GM12878 (cell line): ENCODE results near the gene CTSO. TPM values are rescaled to one million over a fixed set of nuclear protein-coding genes. Genes with fewer than 3 reads are reported as not detected.

Experiments
- ATAC-seq: fragments of 200-7000 bp; cut with Tn5 transposase; 3 replicates; pipeline ENCODE4 v1.9.1; 2020; ENCODE audit warnings: mild to moderate bottlenecking, moderate library complexity
- BruUV-seq: library from RNA; stranded (reverse); fragments of 400-500 nt; replicated peaks from 2 replicates; lab custom pipeline; 2021; lab: Mats Ljungman, UMichigan
- CTCF ChIA-PET: fragments of 300-600 bp; sonication (Branson Sonifier 250); formaldehyde crosslinking; extraction: SDS; loops from one replicate; lab custom pipeline; 2021; ENCODE audit warnings: inconsistent platforms; lab: Yijun Ruan, JAX
- POLR2A ChIA-PET: fragments of 350-600 bp; formaldehyde crosslinking; extraction: SDS; loops from one replicate; lab custom pipeline; 2021; ENCODE audit warnings: inconsistent platforms; lab: Charles Lee
- RAD21 ChIA-PET: fragments of 300-600 bp; sonication (Branson Sonifier 250); formaldehyde crosslinking; loops from one replicate; lab custom pipeline; 2023; ENCODE audit warnings: antibody characterized with exemption; ENCODE audit not compliant: unreplicated experiment; lab: Charles Lee
- SMC1A ChIA-PET: fragments of 300-600 bp; sonication (Branson Sonifier 250); formaldehyde crosslinking; loops from one replicate; lab custom pipeline; 2023; ENCODE audit not compliant: unreplicated experiment, uncharacterized antibody; lab: Charles Lee
- DNase-seq: peaks from one replicate; pipeline ENCODE4 v3.0.0-alpha.2; 2011; ENCODE audit warnings: low read depth, low spot score
- FAIRE-seq: peaks from 3 replicates; lab custom pipeline; 2011; peaks lifted over from hg19 to GRCh38; lab: Jason Lieb, UNC
- H2AFZ ChIP-seq: 2 replicates; pipeline ENCODE4 v1.6.0; 2011; ENCODE audit warnings: low read depth, low read length, control low read depth; ENCODE audit not compliant: control insufficient read depth
- H3K27ac ChIP-seq: 2 replicates; pipeline ENCODE4 v1.5.1; 2011; ENCODE audit warnings: control low read depth; ENCODE audit not compliant: control insufficient read depth, insufficient read depth
- H3K27me3 ChIP-seq, 2 experiments: replicated peaks in 1 of 2; 2 replicates each; pipeline versions ENCODE4 v1.6.0 to v1.6.1; 2011; ENCODE audit warnings: low read length in 1 of 2; ENCODE audit not compliant: control insufficient read depth in 2 of 2, insufficient read depth in 2 of 2
- H3K36me3 ChIP-seq, 2 experiments: 2 replicates each; pipeline ENCODE4 v1.5.1; 2011; ENCODE audit warnings: low read length in 1 of 2; ENCODE audit not compliant: control insufficient read depth in 2 of 2, insufficient read depth in 2 of 2
- H3K4me1 ChIP-seq: 2 replicates; pipeline ENCODE4 v1.6.1; 2011; ENCODE audit warnings: mild to moderate bottlenecking, low read length, moderate library complexity, mixed read lengths; ENCODE audit not compliant: control insufficient read depth, insufficient read depth
- H3K4me2 ChIP-seq: 2 replicates; pipeline ENCODE4 v1.6.0; 2011; ENCODE audit warnings: control low read depth; ENCODE audit not compliant: control insufficient read depth, insufficient read depth
- H3K4me3 ChIP-seq: fragments of 200-600 bp; sonication (generic); 2 replicates; pipeline ENCODE4 v1.5.1; 2016
- H3K79me2 ChIP-seq: 2 replicates; pipeline ENCODE4 v1.6.0; 2011; ENCODE audit warnings: low read length; ENCODE audit not compliant: control insufficient read depth, insufficient read depth
- H3K9ac ChIP-seq: 2 replicates; pipeline ENCODE4 v1.8.0; 2011; ENCODE audit warnings: low read length, control low read depth, mixed read lengths; ENCODE audit not compliant: control insufficient read depth, insufficient read depth
- H3K9me3 ChIP-seq: replicated peaks from 3 replicates; pipeline ENCODE4 v1.5.1; 2011; ENCODE audit warnings: mild to moderate bottlenecking, low read length; ENCODE audit not compliant: control insufficient read depth, insufficient read depth
- H4K20me1 ChIP-seq: 2 replicates; pipeline ENCODE4 v1.6.0; 2011; ENCODE audit not compliant: control insufficient read depth, insufficient read depth
- BACH1 ChIP-seq: fragments of 450-650 bp; IDR thresholded peaks from 2 replicates; pipeline ENCODE4 v1.6.1; 2017; ENCODE audit warnings: mild to moderate bottlenecking, borderline replicate concordance
- DPF2 ChIP-seq: fragments of 450-650 bp; IDR thresholded peaks from 2 replicates; pipeline ENCODE4 v1.6.1; 2017; ENCODE audit warnings: mild to moderate bottlenecking
- EP300 ChIP-seq, 2 experiments: fragments of 150-350 bp in 1 of 2; IDR thresholded peaks; 2 replicates each; pipeline ENCODE4 v1.6.1; 2011 to 2012; ENCODE audit warnings: low read depth in 2 of 2, low read length in 2 of 2, borderline replicate concordance in 1 of 2, improper control_type of control experiment in 1 of 2, inconsistent platforms in 1 of 2; ENCODE audit not compliant: control insufficient read depth in 1 of 2
- EZH2 ChIP-seq: IDR thresholded peaks from 2 replicates; pipeline ENCODE4 v1.6.1; 2012; ENCODE audit warnings: low read depth, mild to moderate bottlenecking, control low read depth, inconsistent platforms, low read length, borderline replicate concordance; ENCODE audit not compliant: control insufficient read depth
- HDGF ChIP-seq: fragments of 450-650 bp; IDR thresholded peaks from 2 replicates; pipeline ENCODE4 v1.6.1; 2016; ENCODE audit warnings: antibody characterized with exemption
- IKZF1 ChIP-seq: fragments of 450-650 bp; conservative IDR thresholded peaks from 2 replicates; pipeline ENCODE4 v1.6.1; 2017; ENCODE audit warnings: antibody characterized with exemption, mild to moderate bottlenecking
- MTA3 ChIP-seq: IDR thresholded peaks from 2 replicates; pipeline ENCODE4 v1.6.1; 2012; ENCODE audit warnings: low read length, inconsistent platforms, borderline replicate concordance
- PBX3 ChIP-seq: IDR thresholded peaks from 2 replicates; pipeline ENCODE4 v1.6.1; 2011; ENCODE audit warnings: mild to moderate bottlenecking, low read depth, low read length, moderate library complexity; ENCODE audit not compliant: insufficient replicate concordance
- REST ChIP-seq: IDR thresholded peaks from 2 replicates; pipeline ENCODE4 v1.6.1; 2012; ENCODE audit warnings: mild to moderate bottlenecking, low read depth, low read length
- SMAD1 ChIP-seq: fragments of 450-650 bp; IDR thresholded peaks from 2 replicates; pipeline ENCODE4 v1.6.1; 2018; ENCODE audit warnings: mild to moderate bottlenecking, low read depth; ENCODE audit not compliant: partially characterized antibody
- ZBED1 ChIP-seq: IDR thresholded peaks from 2 replicates; pipeline ENCODE4 v1.6.1; 2016; ENCODE audit warnings: borderline replicate concordance
- ZSCAN29 ChIP-seq: fragments of 450-650 bp; IDR thresholded peaks from 2 replicates; pipeline ENCODE4 v1.6.1; 2017; ENCODE audit warnings: mild to moderate bottlenecking, moderate library complexity
- WGBS: methylation state at CpG from one replicate; pipeline ENCODE4 v1.1.6; 2016; ENCODE audit warnings: low lambda C conversion rate; ENCODE audit not compliant: insufficient replicate concordance, insufficient coverage; ENCODE audit errors: missing lambda C conversion rate; 5-methylcytosine and 5-hydroxymethylcytosine counted together
- in situ Hi-C: fragments of 300-500 bp; cut with MboI; formaldehyde crosslinking; loops from 9 replicates; pipeline ENCODE4 v1.14.3; 2018; ENCODE audit warnings: mixed read lengths
- intact Hi-C: fragments of 100-400 bp; cut with micrococcal nuclease; formaldehyde crosslinking; loops from one replicate; pipeline ENCODE4 v1.14.2; 2022; ENCODE audit not compliant: unreplicated experiment
- polyA plus RNA-seq, 11 experiments: library from polyadenylated mRNA; depleted of rRNA in 4 of 11; unstranded in 6 of 11; stranded (reverse) in 5 of 11; fragments of >200 nt; fragmentation: Nextera tagmentation in 4 of 11; fragmentation: Illumina TruSeq in 1 of 11; extraction: Ambion mirVana in 4 of 11; extraction: Trizol in 1 of 11; gene quantifications; 1 replicate in 1 of 11; 2 replicates in 10 of 11; pipeline versions ENCODE4 v1.2.1 to v1.2.3, GENCODE V29; 2011 to 2016; ENCODE audit warnings: inconsistent platforms in 2 of 11, missing spikeins in 2 of 11, low read depth in 1 of 11
- total RNA-seq, 4 experiments: library from RNA; depleted of rRNA in 3 of 4; stranded (reverse); fragments of >200 nt in 3 of 4; fragmentation: Illumina TruSeq in 1 of 4; extraction: Trizol in 1 of 4; gene quantifications; 2 replicates each; pipeline versions ENCODE4 v1.2.1 to v1.2.3, GENCODE V29; 2013 to 2021

The CTSO gene
- total and polyA plus RNA-seq, 10 of the 15 experiments (the other 5 are each of a cell fraction or from before 2014, with no cell fraction given): 3.9 to 9.7 (median 7.0) TPM

GRCh38 chr4:155877971-155878370 lies 75.7 kb downstream of the CTSO start:
- Histone ChIP-seq H3K27me3 (no peaks in the 10 kb centered on the region), H3K36me3 (no peaks in the 10 kb centered on the region), H3K4me2 (no peak overlapping the region), H3K79me2 (no peaks in the 10 kb centered on the region), H3K9ac (no peak overlapping the region), H3K27ac (no peak overlapping the region), H2AFZ (no peak overlapping the region), H3K4me1 (no peaks in the 10 kb centered on the region), H3K4me3 (no peak overlapping the region), H3K9me3 (no peaks in the 10 kb centered on the region; the same call in 2 of the 3 replicates), H4K20me1 (no peaks in the 10 kb centered on the region)
- ChIA-PET RAD21 (no interaction called here), SMC1A (interaction anchor here (1.0 to 1.1 kb wide), 2 partner anchors 9 kb away, joined by 3 read pairs; no protein-coding TSS in a partner anchor), POLR2A (no interaction called here), CTCF (no interaction called here)
- no peak for DNase-seq
- no peak for FAIRE-seq
- no peak for ATAC-seq
- WGBS: 53% methylated on average over 4 of the region's 4 CpGs
- intact Hi-C loops: no loop called here
- in situ Hi-C loops: no loop called here
- TF ChIP-seq IKZF1 (no peak), EP300 (IDR thresholded peaks at IDR 0.05; ENCODE audit: borderline replicate concordance in 1 of 2, control insufficient read depth in 1 of 2, low read depth in 2 of 2, low read length in 2 of 2) (no peak), EZH2 (no peak), ZBED1 (no peak), SMAD1 (no peak), MTA3 (no peak), PBX3 (no peak), DPF2 (no peak), REST (no peak), BACH1 (no peak), HDGF (no peak), ZSCAN29 (no peak)
- no TSS peak for BruUV-seq
